GM23248 (cell line): ENCODE measurements around the gene KLK7. TPM values are rescaled to one million over a fixed set of nuclear protein-coding genes. Genes with fewer than 3 reads are reported as not detected.

ENCODE experiments used
- DNase-seq: peaks from one replicate; pipeline ENCODE4 v3.0.0-alpha.2; 2015
- H2AFZ ChIP-seq: fragments of 200-600 bp; sonication (generic); 2 replicates; pipeline ENCODE4 v1.6.1; 2016; ENCODE audit warnings: antibody characterized with exemption
- H3F3A ChIP-seq: fragments of 200-600 bp; sonication (generic); 2 replicates; pipeline ENCODE4 v1.6.1; 2016; ENCODE audit warnings: mild to moderate bottlenecking, antibody characterized with exemption, mixed run types; ENCODE audit not compliant: insufficient read depth
- H3K27ac ChIP-seq: fragments of 200-600 bp; sonication (generic); 2 replicates; pipeline ENCODE4 v1.5.1; 2016; ENCODE audit warnings: mild to moderate bottlenecking
- H3K27me3 ChIP-seq: fragments of 200-600 bp; sonication (generic); replicated peaks from 2 replicates; pipeline ENCODE4 v1.6.1; 2016; ENCODE audit warnings: mild to moderate bottlenecking; ENCODE audit not compliant: insufficient read depth
- H3K36me3 ChIP-seq: fragments of 200-600 bp; sonication (generic); 2 replicates; pipeline ENCODE4 v1.6.1; 2016; ENCODE audit warnings: low read depth, mild to moderate bottlenecking
- H3K4me1 ChIP-seq: fragments of 200-600 bp; sonication (generic); 2 replicates; pipeline ENCODE4 v1.6.1; 2016; ENCODE audit warnings: mild to moderate bottlenecking; ENCODE audit not compliant: insufficient read depth
- H3K4me2 ChIP-seq: fragments of 200-600 bp; sonication (generic); one replicate; pipeline ENCODE4 v1.6.1; 2016; ENCODE audit warnings: mild to moderate bottlenecking; ENCODE audit not compliant: unreplicated experiment
- H3K4me3 ChIP-seq: fragments of 200-600 bp; sonication (generic); 2 replicates; pipeline ENCODE4 v1.5.1; 2016; ENCODE audit warnings: mild to moderate bottlenecking
- H3K79me2 ChIP-seq: fragments of 200-600 bp; sonication (generic); 2 replicates; pipeline ENCODE4 v1.6.1; 2016; ENCODE audit warnings: mild to moderate bottlenecking; ENCODE audit not compliant: insufficient read depth
- H3K9ac ChIP-seq: fragments of 200-600 bp; sonication (generic); 2 replicates; pipeline ENCODE4 v1.6.1; 2016; ENCODE audit warnings: mild to moderate bottlenecking
- H3K9me2 ChIP-seq: fragments of 200-600 bp; sonication (generic); 2 replicates; pipeline ENCODE4 v1.6.1; 2016; ENCODE audit warnings: mixed run types, mild to moderate bottlenecking, moderate library complexity; ENCODE audit not compliant: insufficient read depth
- H3K9me3 ChIP-seq: fragments of 200-600 bp; sonication (generic); one replicate; pipeline ENCODE4 v1.6.1; 2017; ENCODE audit warnings: low read depth
- H4K20me1 ChIP-seq: fragments of 200-600 bp; sonication (generic); 2 replicates; pipeline ENCODE4 v1.6.0; 2016; ENCODE audit not compliant: insufficient read depth
- EZH2 ChIP-seq: fragments of 200-600 bp; sonication (generic); IDR thresholded peaks from 2 replicates; pipeline ENCODE4 v1.6.1; 2018; ENCODE audit warnings: antibody characterized with exemption, mild to moderate bottlenecking; ENCODE audit not compliant: insufficient read depth, poor library complexity, severe bottlenecking
- EZH2phosphoT487 ChIP-seq: fragments of 200-600 bp; sonication (generic); IDR thresholded peaks from 2 replicates; pipeline ENCODE4 v1.6.1; 2018; ENCODE audit warnings: antibody characterized with exemption, moderate library complexity, mild to moderate bottlenecking, low read depth; ENCODE audit not compliant: insufficient read depth
- whole genome bisulfite sequencing, 2 experiments: methylation state at CpG; one replicate each; pipeline ENCODE4 v1.1.6; 2015 to 2017; ENCODE audit warnings: low lambda C conversion rate in 2 of 2, low coverage in 1 of 2; ENCODE audit errors: missing lambda C conversion rate in 2 of 2; 5-methylcytosine and 5-hydroxymethylcytosine counted together
- in situ Hi-C: fragments of 300-500 bp; cut with MboI; formaldehyde crosslinking; loops from 2 replicates; pipeline ENCODE4 v1.15.0; 2020
- polyA plus RNA-seq: library from polyadenylated mRNA; unstranded; fragments of >200 nt; fragmentation: Nextera tagmentation; extraction: Ambion mirVana; gene quantifications from 2 replicates; pipeline ENCODE4 v1.2.1, GENCODE V29; 2016
- total RNA-seq: library from RNA; depleted of rRNA; stranded (reverse); fragments of >200 nt; shearing (Covaris generic); gene quantifications from 2 replicates; pipeline ENCODE4 v1.2.3, GENCODE V29; 2014

KLK7 gene
- total and polyA plus RNA-seq, 2 experiments from 2014 or later = not detected

DNA sequence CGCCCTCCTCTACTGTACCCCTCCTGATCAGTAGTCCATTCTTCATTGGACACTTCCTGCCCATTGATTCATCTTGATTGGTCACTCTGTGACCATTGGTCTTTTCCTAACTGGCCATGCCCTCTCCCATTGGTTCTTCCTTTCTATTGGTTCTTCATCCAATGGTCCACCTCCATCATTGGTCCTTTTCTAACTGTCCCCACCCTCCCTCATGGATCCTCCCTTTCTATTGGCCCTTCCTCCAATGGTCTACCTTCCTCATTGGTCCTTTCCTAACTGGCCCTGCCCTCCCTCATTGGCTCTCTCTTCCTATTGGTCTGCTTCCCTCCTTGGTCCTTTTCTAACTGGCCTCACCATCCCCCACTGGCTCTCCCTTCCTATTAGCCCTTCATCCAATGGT is 21.5 kb downstream of the KLK7 start:
- Histone ChIP-seq H3K4me3 (no peak overlapping the region), H3K9ac (no peak overlapping the region), H3K9me3 (no peaks in the 10 kb centered on the region), H3K27ac (no peak overlapping the region), H3K4me1 (no peaks in the 10 kb centered on the region), H3K27me3 (no peaks in the 10 kb centered on the region), H3K9me2 (no peaks in the 10 kb centered on the region), H2AFZ (no peak overlapping the region), H4K20me1 (no peaks in the 10 kb centered on the region), H3K79me2 (no peaks in the 10 kb centered on the region), H3F3A (no peaks in the 10 kb centered on the region), H3K4me2 (no peak overlapping the region), H3K36me3 (no peaks in the 10 kb centered on the region)
- TF ChIP-seq EZH2phosphoT487 (no peak), EZH2 (no peak)
- 21 to 32% methylated on average over 1 of the region's 1 CpG for WGBS, 2 experiments
- in situ Hi-C loops = no loop called here
- DNase-seq = no peak

GRCh38 chr19:50959731-50960500 is 23.8 kb downstream of the KLK7 start:
- DNase-seq = peak; percentile 32
- Histone ChIP-seq H3K9ac (no peak overlapping the region), H3K27me3 (0 out of 2 replicates have a peak, but pooled peaks cover 7% of the 10 kb centered on the region), H3K9me3 (no peaks in the 10 kb centered on the region), H3K36me3 (no peaks in the 10 kb centered on the region), H3K4me3 (no peak overlapping the region), H3K79me2 (no peaks in the 10 kb centered on the region), H3K27ac (no peak overlapping the region), H2AFZ (no peak overlapping the region), H3K9me2 (no peaks in the 10 kb centered on the region), H4K20me1 (no peaks in the 10 kb centered on the region), H3K4me1 (no peaks in the 10 kb centered on the region), H3F3A (no peaks in the 10 kb centered on the region), H3K4me2 (no peak overlapping the region)
- in situ Hi-C loops = no loop called here
- WGBS, 2 experiments = 26 to 49% methylated on average over 7 to 9 of the region's 9 CpGs
- TF ChIP-seq EZH2phosphoT487 (no peak), EZH2 (no peak)

DNA sequence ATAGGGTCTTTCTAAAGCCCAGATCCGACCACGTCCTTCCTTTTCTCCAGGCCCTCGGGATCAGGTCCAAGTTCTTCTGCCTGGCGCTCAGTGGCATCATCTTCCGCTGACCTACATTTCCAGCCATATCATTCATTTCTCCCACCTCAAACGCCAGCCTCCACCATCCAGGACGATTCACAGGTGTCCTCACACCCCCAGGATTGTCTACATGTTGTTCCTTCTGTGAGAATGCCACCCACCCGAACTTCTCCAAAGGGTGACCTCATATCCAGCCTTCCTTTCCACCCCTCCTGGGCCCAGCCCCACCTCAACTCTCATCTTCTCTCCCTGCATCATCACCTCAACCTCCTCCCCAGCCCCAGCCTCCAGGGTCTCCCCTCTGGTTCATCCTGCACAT is 26.1 kb downstream of the KLK7 start:
- Histone ChIP-seq H3K27ac (no peak overlapping the region), H3K4me2 (no peak overlapping the region), H3K4me3 (no peak overlapping the region), H2AFZ (no peak overlapping the region), H3K36me3 (no peaks in the 10 kb centered on the region), H3K9me3 (no peaks in the 10 kb centered on the region), H3F3A (no peaks in the 10 kb centered on the region), H3K4me1 (no peaks in the 10 kb centered on the region), H3K9me2 (no peaks in the 10 kb centered on the region), H3K27me3 (0 out of 2 replicates have a peak, but pooled peaks cover 7% of the 10 kb centered on the region), H4K20me1 (no peaks in the 10 kb centered on the region), H3K9ac (no peak overlapping the region), H3K79me2 (no peaks in the 10 kb centered on the region)
- 29 to 39% methylated on average over 6 to 8 of the region's 8 CpGs for WGBS, 2 experiments
- no peak for DNase-seq
- TF ChIP-seq EZH2 = no peak
- no peak for TF ChIP-seq EZH2phosphoT487
- in situ Hi-C loops = no loop called here

- no peaks in the 10 kb centered on the region for H3K9me2 ChIP-seq
- H4K20me1 ChIP-seq = no peaks in the 10 kb centered on the region
- H3K36me3 ChIP-seq = no peaks in the 10 kb centered on the region
- no peaks in the 10 kb centered on the region for H3F3A ChIP-seq
- H3K4me1 ChIP-seq = no peaks in the 10 kb centered on the region
- no peaks in the 10 kb centered on the region for H3K9me3 ChIP-seq
- 0 out of 2 replicates have a peak, but pooled peaks cover 7% of the 10 kb centered on the region for H3K27me3 ChIP-seq
- WGBS, 2 experiments = 0 to 7% methylated on average over 2 to 7 of the region's 7 CpGs
- no peak within 1 kb of the TSS for H3K9ac ChIP-seq
- H3K27ac ChIP-seq = no peak within 1 kb of the TSS
- TF ChIP-seq EZH2 (no peak), EZH2phosphoT487 (no peak)
- in situ Hi-C loops = no loop called here
- no peaks in the 10 kb centered on the region for H3K79me2 ChIP-seq
- H3K4me3 ChIP-seq = no peak within 1 kb of the TSS
- peak; percentile 56 for DNase-seq
- no peak within 1 kb of the TSS for H3K4me2 ChIP-seq
- H2AFZ ChIP-seq = no peak within 1 kb of the TSS
Observed at GRCh38 chr19:50952910-50953309, 30.8 kb downstream of the KLK7 start, which contains the start of gene KLK5. Gene KLK5, minus strand, starts transcription at chr19:50953038. Its CDS starts 381 bp downstream, at chr19:50952657.
